Common myeloid progenitor, CD34-positive (primary cell): Measurements from ENCODE around the gene HOXD13.

ENCODE experiments used
- CTCF ChIA-PET: fragments of 350-600 bp; sonication (Branson Sonifier 250); formaldehyde crosslinking; loops from one replicate; lab custom pipeline; 2021; ENCODE audit warnings: antibody characterized with exemption; lab: Charles Lee
- POLR2A ChIA-PET: fragments of 350-600 bp; sonication (Branson Sonifier 250); formaldehyde crosslinking; loops from one replicate; lab custom pipeline; 2021; ENCODE audit warnings: antibody characterized with exemption; lab: Charles Lee
- DNase-seq, 3 donors: peaks; one replicate each; pipeline versions ENCODE4 v3.0.0 to v3.0.0-alpha.2; 2013
- H3K27ac ChIP-seq, 2 experiments: 1 replicate in 1 of 2; 2 replicates in 1 of 2; pipeline ENCODE4 v1.7.0; 2013; ENCODE audit warnings: inconsistent platforms in 2 of 2, low read length in 2 of 2, mild to moderate bottlenecking in 2 of 2, low read depth in 1 of 2, moderate library complexity in 1 of 2; ENCODE audit not compliant: severe bottlenecking in 2 of 2, insufficient read depth in 1 of 2, poor library complexity in 1 of 2
- H3K27me3 ChIP-seq, 5 experiments: replicated peaks in 2 of 5; 1 replicate in 3 of 5; 2 replicates in 2 of 5; pipeline versions ENCODE4 v1.6.1 to v1.7.0; 2013; ENCODE audit warnings: low read length in 4 of 5, mild to moderate bottlenecking in 2 of 5, moderate library complexity in 2 of 5, inconsistent platforms in 1 of 5; ENCODE audit not compliant: insufficient read depth in 5 of 5, control insufficient read depth in 4 of 5
- H3K36me3 ChIP-seq, 4 experiments: 1 replicate in 2 of 4; 2 replicates in 2 of 4; pipeline versions ENCODE4 v1.6.1 to v1.7.0; 2013; ENCODE audit warnings: low read length in 3 of 4, control low read depth in 1 of 4, mild to moderate bottlenecking in 1 of 4; ENCODE audit not compliant: control insufficient read depth in 4 of 4, insufficient read depth in 4 of 4
- H3K4me1 ChIP-seq, 4 experiments: 1 replicate in 3 of 4; 2 replicates in 1 of 4; pipeline versions ENCODE4 v1.6.1 to v1.7.1; 2013; ENCODE audit warnings: low read length in 3 of 4, mild to moderate bottlenecking in 3 of 4, control low read depth in 1 of 4, inconsistent platforms in 1 of 4, moderate library complexity in 1 of 4; ENCODE audit not compliant: control insufficient read depth in 4 of 4, insufficient read depth in 4 of 4; ENCODE audit errors: control extremely low read depth in 1 of 4
- H3K4me3 ChIP-seq, 7 experiments: 1 replicate in 4 of 7; 2 replicates in 3 of 7; pipeline versions ENCODE4 v1.5.1 to v1.7.0; 2013; ENCODE audit warnings: mild to moderate bottlenecking in 7 of 7, low read length in 6 of 7, moderate library complexity in 6 of 7, inconsistent platforms in 2 of 7, low read depth in 2 of 7, control low read depth in 1 of 7; ENCODE audit not compliant: insufficient read depth in 4 of 7, control insufficient read depth in 1 of 7; ENCODE audit errors: extremely low read depth in 1 of 7
- H3K9me3 ChIP-seq, 5 experiments: 1 replicate in 4 of 5; 2 replicates in 1 of 5; pipeline versions ENCODE4 v1.6.1 to v1.7.1; 2013; ENCODE audit warnings: low read length in 4 of 5, mild to moderate bottlenecking in 2 of 5, inconsistent platforms in 1 of 5, low read depth in 1 of 5, moderate library complexity in 1 of 5; ENCODE audit not compliant: control insufficient read depth in 4 of 5, insufficient read depth in 2 of 5; ENCODE audit errors: control extremely low read depth in 1 of 5
- WGBS: methylation state at CpG from one replicate; pipeline ENCODE4 v1.1.5; 2013; ENCODE audit not compliant: insufficient coverage; 5-methylcytosine and 5-hydroxymethylcytosine counted together

Gene HOXD13

GRCh38 chr2:176096243-176096985, 3.9 kb downstream of the HOXD13 start:
- CTCF ChIA-PET, result interaction anchor here (0.6 to 4.9 kb wide), 18 partner anchors 8 to 1059 kb away, joined by 3 to 27 read pairs (median 5); partner anchors contain the start of gene HOXD9
- POLR2A ChIA-PET, result interaction anchor here (1.0 kb wide), 1 partner anchor 17 kb away, joined by 4 read pairs; no protein-coding TSS in a partner anchor
- Histone ChIP-seq H3K27ac (no peak overlapping the region), H3K36me3 (no peaks in the 10 kb centered on the region), H3K27me3 (peaks cover 26 to 99% (median 78%) of the 10 kb centered on the region in 5 experiments), H3K4me3 (peak overlapping the region in 6 of 7 experiments; percentile 27 to 56 (median 50)), H3K4me1 (peaks cover 7 to 23% (median 19%) of the 10 kb centered on the region in 4 experiments), H3K9me3 (peaks cover 0 to 13% (median 0%) of the 10 kb centered on the region in 5 experiments)
- DNase-seq, result peak in 2 of 3 donors; percentile 63 to 70
- 3% methylated on average over 12 of the region's 16 CpGs for WGBS

GRCh38 chr2:176096986-176097819, 4.7 kb downstream of the HOXD13 start:
- ChIA-PET POLR2A (interaction anchor here (0.6 to 1.0 kb wide), 2 partner anchors 16 to 585 kb away, joined by 4 to 5 read pairs; no protein-coding TSS in a partner anchor), CTCF (interaction anchor here (0.7 to 4.9 kb wide), 28 partner anchors 9 to 1372 kb away, joined by 3 to 27 read pairs (median 4); no protein-coding TSS in a partner anchor)
- Histone ChIP-seq H3K4me1 (peaks cover 7 to 23% (median 19%) of the 10 kb centered on the region in 4 experiments), H3K27ac (no peak overlapping the region), H3K4me3 (peak overlapping the region in 6 of 7 experiments; percentile 27 to 57 (median 52)), H3K27me3 (peaks cover 34 to 99% (median 78%) of the 10 kb centered on the region in 5 experiments), H3K9me3 (peaks cover 0 to 13% (median 0%) of the 10 kb centered on the region in 5 experiments), H3K36me3 (no peaks in the 10 kb centered on the region)
- peak; percentile 65 to 74 (median 71) for DNase-seq
- WGBS, result under 1% methylated on average over 33 of the region's 45 CpGs

GRCh38 chr2:176097820-176098365, 5.4 kb downstream of the HOXD13 start:
- Histone ChIP-seq H3K4me3 (peak overlapping the region in 1 of 7 experiments; percentile 56), H3K27me3 (peaks cover 41 to 100% (median 83%) of the 10 kb centered on the region in 5 experiments), H3K36me3 (no peaks in the 10 kb centered on the region), H3K9me3 (peaks cover 0 to 13% (median 0%) of the 10 kb centered on the region in 5 experiments), H3K27ac (no peak overlapping the region), H3K4me1 (peaks cover 7 to 23% (median 17%) of the 10 kb centered on the region in 4 experiments)
- no peak for DNase-seq
- CTCF ChIA-PET, result interaction anchor here (0.7 to 4.9 kb wide), 23 partner anchors 8 to 1373 kb away, joined by 3 to 27 read pairs (median 4); no protein-coding TSS in a partner anchor
- POLR2A ChIA-PET, result interaction anchor here (0.6 kb wide), 1 partner anchor 585 kb away, joined by 5 read pairs; no protein-coding TSS in a partner anchor
- 5% methylated on average over 16 of the region's 18 CpGs for WGBS

DNA sequence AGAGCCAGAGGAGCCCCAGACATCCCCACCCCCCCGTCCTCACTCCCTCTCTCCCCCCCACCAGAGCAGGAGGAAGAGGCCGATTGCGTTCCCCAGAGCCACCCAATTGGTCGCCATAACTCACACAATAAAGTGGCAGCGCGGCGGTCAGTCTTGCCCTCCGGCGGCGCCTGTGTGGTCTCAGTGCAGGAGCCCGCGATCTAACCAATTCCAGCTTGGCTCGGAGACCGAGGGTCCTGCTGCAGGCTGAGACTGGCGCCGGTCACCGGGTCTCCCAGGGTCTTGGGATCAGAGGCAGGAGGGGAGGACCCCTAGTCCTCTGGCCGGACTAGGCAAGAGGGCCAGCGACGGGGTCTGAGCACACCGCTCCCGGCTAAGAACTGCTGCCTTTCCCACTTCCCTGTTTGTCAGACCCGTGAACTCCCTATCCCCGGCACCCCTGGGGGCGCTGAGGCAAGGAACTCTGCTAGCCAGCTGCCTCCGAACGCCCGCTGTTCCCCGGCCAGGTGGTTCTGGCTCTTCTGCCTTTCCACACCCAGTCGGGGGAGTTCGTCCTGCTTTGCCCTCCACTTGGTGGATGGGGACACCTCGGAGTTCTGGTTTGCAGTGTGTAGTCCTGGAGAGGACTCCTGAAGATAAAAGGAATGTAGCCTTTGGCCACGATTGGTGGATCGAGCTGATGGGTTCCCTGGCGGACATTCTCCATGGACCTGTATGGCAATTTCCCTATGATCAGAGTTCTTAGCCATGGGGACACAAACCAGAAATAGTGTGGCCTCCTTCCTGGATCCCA, 6.0 kb downstream of the HOXD13 start:
- H3K27me3 ChIP-seq, result peaks cover 39 to 100% (median 82%) of the 10 kb centered on the region in 5 experiments
- peaks cover 0 to 9% (median 0%) of the 10 kb centered on the region in 5 experiments for H3K9me3 ChIP-seq
- peaks cover 7 to 19% (median 13%) of the 10 kb centered on the region in 4 experiments for H3K4me1 ChIP-seq
- H3K36me3 ChIP-seq, result no peaks in the 10 kb centered on the region
- no peak for DNase-seq
- POLR2A ChIA-PET, result no interaction called here
- 5% methylated on average over 32 of the region's 35 CpGs for WGBS
- CTCF ChIA-PET, result interaction anchor here (0.7 to 4.9 kb wide), 19 partner anchors 8 to 1061 kb away, joined by 3 to 27 read pairs (median 5); no protein-coding TSS in a partner anchor
- no peak overlapping the region for H3K27ac ChIP-seq
- no peak overlapping the region for H3K4me3 ChIP-seq

DNA sequence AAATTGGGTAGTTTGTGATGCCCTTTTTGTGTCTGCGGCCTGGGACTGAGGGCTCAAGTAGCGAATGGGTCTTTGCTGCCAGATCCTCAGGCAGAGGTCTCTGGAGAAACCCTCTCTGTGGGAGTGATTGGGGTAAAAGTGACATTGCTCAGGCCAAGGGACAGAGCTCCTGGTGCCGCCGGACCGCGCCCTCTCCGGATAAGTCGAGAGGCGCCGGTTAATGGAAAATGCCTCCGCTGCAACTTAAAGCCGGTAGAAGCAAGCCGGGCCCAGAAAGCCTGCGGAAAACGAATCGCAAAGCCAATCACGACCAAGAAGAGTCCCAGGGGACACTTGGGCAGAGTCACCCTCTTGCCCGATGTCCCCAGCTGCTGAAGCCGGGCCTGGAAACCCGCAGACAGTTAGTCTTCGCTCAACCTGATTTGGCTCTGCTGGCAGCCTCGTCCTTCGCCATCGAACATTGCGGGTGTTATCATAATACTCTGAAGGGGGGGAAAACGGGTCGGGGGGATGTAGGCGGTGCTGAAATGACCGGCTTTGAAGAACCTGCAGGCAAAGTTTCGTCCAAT, 6.7 kb downstream of the HOXD13 start:
- DNase-seq, result no peak
- POLR2A ChIA-PET, result no interaction called here
- Histone ChIP-seq H3K36me3 (no peaks in the 10 kb centered on the region), H3K27ac (no peak overlapping the region), H3K4me1 (peaks cover 7 to 19% (median 13%) of the 10 kb centered on the region in 4 experiments), H3K27me3 (peaks cover 33 to 100% (median 82%) of the 10 kb centered on the region in 5 experiments), H3K9me3 (peaks cover 0 to 7% (median 0%) of the 10 kb centered on the region in 5 experiments), H3K4me3 (no peak overlapping the region)
- CTCF ChIA-PET, result interaction anchor here (1.0 to 4.9 kb wide), 4 partner anchors 11 to 848 kb away, joined by 3 to 27 read pairs (median 7); no protein-coding TSS in a partner anchor
- WGBS, result 8% methylated on average over 28 of the region's 30 CpGs
